KMS-11 (cell line): ENCODE data around the gene ZNF532.

ENCODE experiments used
- H2AFZ ChIP-seq: fragments of 200-600 bp; sonication (generic); 2 replicates; pipeline ENCODE4 v1.6.1; 2016; ENCODE audit warnings: antibody characterized with exemption, mixed run types, low read depth
- H3K27ac ChIP-seq: fragments of 200-600 bp; sonication (generic); 2 replicates; pipeline ENCODE4 v1.6.1; 2016; ENCODE audit warnings: mild to moderate bottlenecking, mixed run types
- H3K27me3 ChIP-seq: fragments of 200-600 bp; sonication (generic); 2 replicates; pipeline ENCODE4 v1.6.1; 2017; ENCODE audit warnings: mild to moderate bottlenecking, low read depth, mixed run types, moderate library complexity; ENCODE audit not compliant: insufficient read depth
- H3K36me3 ChIP-seq: fragments of 200-600 bp; sonication (generic); 2 replicates; pipeline ENCODE4 v1.6.1; 2017; ENCODE audit warnings: mild to moderate bottlenecking, mixed run types; ENCODE audit not compliant: insufficient read depth
- H3K4me1 ChIP-seq: fragments of 200-600 bp; sonication (generic); 2 replicates; pipeline ENCODE4 v1.6.1; 2016; ENCODE audit warnings: mild to moderate bottlenecking, low read depth, mixed run types; ENCODE audit not compliant: poor library complexity, severe bottlenecking
- H3K4me2 ChIP-seq: fragments of 200-600 bp; sonication (generic); 2 replicates; pipeline ENCODE4 v1.7.0; 2016; ENCODE audit warnings: mild to moderate bottlenecking, mixed run types
- H3K4me3 ChIP-seq: fragments of 200-600 bp; sonication (generic); IDR thresholded peaks from 2 replicates; pipeline ENCODE4 v1.6.1; 2017; ENCODE audit warnings: low read depth, low read length, mixed read lengths; ENCODE audit not compliant: insufficient read depth
- H3K79me2 ChIP-seq: fragments of 200-600 bp; sonication (generic); 2 replicates; pipeline ENCODE4 v1.6.1; 2016; ENCODE audit warnings: low read depth, mixed run types; ENCODE audit not compliant: insufficient read depth
- H3K9ac ChIP-seq: fragments of 200-600 bp; sonication (generic); 2 replicates; pipeline ENCODE4 v1.6.1; 2016; ENCODE audit warnings: mild to moderate bottlenecking, mixed run types
- H4K20me1 ChIP-seq: fragments of 200-600 bp; sonication (generic); 2 replicates; pipeline ENCODE4 v1.6.1; 2016; ENCODE audit warnings: mild to moderate bottlenecking, mixed run types; ENCODE audit not compliant: insufficient read depth
- TF ChIP-seq, protein P1 (sequence below): fragments of 200-600 bp; sonication (generic); conservative IDR thresholded peaks from 2 replicates; pipeline ENCODE4 v1.6.1; 2017; ENCODE audit warnings: low read depth, mild to moderate bottlenecking, antibody characterized with exemption, low read length, moderate library complexity, mixed read lengths

The ZNF532 gene

DNA sequence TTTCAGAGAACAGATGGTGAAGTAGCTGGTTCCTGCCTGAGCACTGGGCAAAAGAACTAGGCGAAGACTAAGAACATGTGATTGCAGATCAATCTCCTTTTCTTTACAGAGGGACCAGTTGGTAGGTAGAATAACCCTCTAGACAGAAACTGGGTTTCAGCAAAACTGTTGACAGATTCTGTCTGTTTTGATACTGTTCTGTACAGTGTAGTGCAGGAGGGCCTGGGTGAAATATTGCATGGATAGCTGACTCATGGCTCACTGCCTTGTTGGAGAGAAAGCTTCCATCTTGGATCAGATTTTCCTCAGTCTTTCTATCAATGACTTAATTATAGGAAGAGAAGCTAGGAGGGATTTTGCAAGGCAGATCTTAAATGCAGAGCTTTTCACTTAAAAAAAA, 95.8 kb downstream of the ZNF532 start:
- H3K9ac ChIP-seq = no peak overlapping the region
- no peaks in the 10 kb centered on the region for H4K20me1 ChIP-seq
- H2AFZ ChIP-seq = no peak overlapping the region
- H3K4me1 ChIP-seq = peaks cover 41% of the 10 kb centered on the region
- H3K4me2 ChIP-seq = no peak overlapping the region
- TF ChIP-seq, protein P1, sequence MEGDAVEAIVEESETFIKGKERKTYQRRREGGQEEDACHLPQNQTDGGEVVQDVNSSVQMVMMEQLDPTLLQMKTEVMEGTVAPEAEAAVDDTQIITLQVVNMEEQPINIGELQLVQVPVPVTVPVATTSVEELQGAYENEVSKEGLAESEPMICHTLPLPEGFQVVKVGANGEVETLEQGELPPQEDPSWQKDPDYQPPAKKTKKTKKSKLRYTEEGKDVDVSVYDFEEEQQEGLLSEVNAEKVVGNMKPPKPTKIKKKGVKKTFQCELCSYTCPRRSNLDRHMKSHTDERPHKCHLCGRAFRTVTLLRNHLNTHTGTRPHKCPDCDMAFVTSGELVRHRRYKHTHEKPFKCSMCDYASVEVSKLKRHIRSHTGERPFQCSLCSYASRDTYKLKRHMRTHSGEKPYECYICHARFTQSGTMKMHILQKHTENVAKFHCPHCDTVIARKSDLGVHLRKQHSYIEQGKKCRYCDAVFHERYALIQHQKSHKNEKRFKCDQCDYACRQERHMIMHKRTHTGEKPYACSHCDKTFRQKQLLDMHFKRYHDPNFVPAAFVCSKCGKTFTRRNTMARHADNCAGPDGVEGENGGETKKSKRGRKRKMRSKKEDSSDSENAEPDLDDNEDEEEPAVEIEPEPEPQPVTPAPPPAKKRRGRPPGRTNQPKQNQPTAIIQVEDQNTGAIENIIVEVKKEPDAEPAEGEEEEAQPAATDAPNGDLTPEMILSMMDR = no peak
- H3K27me3 ChIP-seq = no peaks in the 10 kb centered on the region
- no peak overlapping the region for H3K27ac ChIP-seq
- H3K79me2 ChIP-seq = no peaks in the 10 kb centered on the region; the same call in 1 of the 2 replicates
- H3K4me3 ChIP-seq = no peak overlapping the region
- no peaks in the 10 kb centered on the region for H3K36me3 ChIP-seq

DNA sequence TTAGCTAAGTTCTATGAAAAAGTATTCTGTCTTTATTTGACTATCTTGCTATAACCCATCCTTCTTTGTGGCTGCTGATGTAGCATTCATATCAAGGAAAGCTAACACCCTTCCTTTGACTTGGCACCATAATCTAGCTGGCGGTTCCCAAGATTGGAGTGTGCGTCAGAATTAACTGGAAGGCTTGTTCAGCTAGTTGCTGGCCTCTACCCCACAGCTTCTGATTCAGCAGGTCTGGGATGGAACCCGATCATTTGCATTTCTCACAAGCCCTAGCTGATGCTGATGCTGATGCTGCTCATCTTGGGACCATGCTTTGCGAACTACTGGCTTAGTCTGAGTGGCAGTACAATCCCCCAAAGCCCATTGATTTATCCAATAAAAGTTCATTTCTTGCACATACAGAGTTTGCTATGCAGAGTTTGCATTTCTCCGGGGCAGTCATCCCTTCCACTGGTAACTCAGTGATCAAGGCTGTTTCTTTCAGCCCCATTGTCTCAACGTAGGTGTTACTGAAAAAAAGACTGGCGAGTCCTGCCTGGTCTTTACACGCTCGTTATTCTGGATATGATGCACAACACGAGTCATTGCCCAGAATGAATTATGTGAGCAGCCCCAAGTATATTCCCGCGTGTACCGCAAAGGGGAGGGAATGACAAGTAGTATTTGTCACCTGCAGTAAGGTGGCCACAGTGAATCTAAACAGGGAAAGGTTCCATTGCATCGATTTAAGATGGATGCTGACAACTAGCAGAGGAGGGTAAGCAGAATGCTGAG, 96.5 kb downstream of the ZNF532 start:
- Histone ChIP-seq H3K4me1 (peaks cover 48% of the 10 kb centered on the region), H3K9ac (no peak overlapping the region), H3K36me3 (no peaks in the 10 kb centered on the region), H3K27me3 (no peaks in the 10 kb centered on the region), H4K20me1 (no peaks in the 10 kb centered on the region), H3K79me2 (no peaks in the 10 kb centered on the region; the same call in 1 of the 2 replicates), H3K4me2 (no peak overlapping the region), H3K27ac (no peak overlapping the region), H2AFZ (no peak overlapping the region), H3K4me3 (no peak overlapping the region)
- TF ChIP-seq, protein P1 = no peak

DNA sequence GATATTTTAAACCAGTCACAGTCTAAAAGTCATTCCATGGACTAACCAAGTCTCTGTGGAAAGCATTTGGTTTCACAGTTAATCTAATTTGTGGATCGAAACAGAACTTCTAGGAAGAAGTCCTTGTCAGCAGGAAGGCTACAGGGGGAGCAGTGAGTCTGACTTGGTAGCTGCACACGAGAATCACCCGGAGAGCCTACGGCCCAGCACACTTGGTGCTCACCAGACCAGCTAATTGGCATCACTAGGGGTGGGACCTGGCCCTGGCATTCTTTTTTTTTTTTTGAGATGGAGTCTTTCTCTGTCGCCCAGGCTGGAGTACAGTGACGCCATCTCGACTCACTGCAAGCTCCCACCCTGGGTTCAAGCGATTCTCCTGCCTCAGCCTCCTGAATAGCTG, 97.7 kb downstream of the ZNF532 start:
- no peak overlapping the region for H3K9ac ChIP-seq
- no peaks in the 10 kb centered on the region for H3K27me3 ChIP-seq

DNA sequence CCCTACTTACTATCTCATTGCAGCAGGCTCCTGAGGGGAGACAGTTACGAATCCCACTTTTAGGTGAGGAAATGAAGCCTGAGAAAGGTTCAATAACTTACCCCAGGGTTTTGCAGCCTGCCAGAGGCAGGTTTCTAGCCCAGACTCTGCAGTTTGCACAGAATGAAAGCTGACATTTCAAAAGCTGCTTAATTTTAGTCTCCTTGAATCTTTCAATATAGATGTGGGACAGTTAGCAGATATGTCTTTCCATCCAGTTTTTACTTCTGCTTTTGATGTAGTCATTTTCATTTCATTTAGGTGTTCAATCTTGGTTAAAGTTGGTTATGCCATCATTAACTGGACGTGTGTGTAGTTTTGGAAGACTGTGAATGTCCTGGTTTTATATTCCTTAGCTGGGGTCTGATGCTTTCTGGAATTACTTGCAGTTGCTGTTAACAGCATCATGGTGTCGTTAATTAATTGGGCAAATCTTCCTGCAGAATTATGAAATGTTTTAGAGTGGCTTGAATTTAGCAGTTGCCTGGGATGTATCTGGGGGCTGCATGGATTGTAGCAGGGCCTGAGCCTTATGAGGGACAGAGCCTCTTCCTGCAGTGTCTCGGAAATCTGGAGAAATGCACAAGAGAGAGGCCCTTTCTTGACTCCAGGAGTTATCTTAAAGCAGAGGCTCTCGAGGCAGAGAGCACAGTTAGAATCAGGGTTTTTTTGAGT, 100.8 kb downstream of the ZNF532 start:
- Histone ChIP-seq H3K79me2 (no peaks in the 10 kb centered on the region; the same call in 1 of the 2 replicates), H3K27ac (peak overlapping the region; percentile 37), H2AFZ (no peak overlapping the region), H3K36me3 (no peaks in the 10 kb centered on the region), H3K4me1 (peaks cover 58% of the 10 kb centered on the region), H3K9ac (no peak overlapping the region), H3K4me2 (peak overlapping the region; percentile 71), H3K4me3 (no peak overlapping the region), H3K27me3 (no peaks in the 10 kb centered on the region), H4K20me1 (no peaks in the 10 kb centered on the region)
- TF ChIP-seq, protein P1 = no peak

More for the DNA sequence above, 97.7 kb downstream of the ZNF532 start:
- Histone ChIP-seq H3K4me3 (no peak overlapping the region), H3K27ac (no peak overlapping the region), H4K20me1 (no peaks in the 10 kb centered on the region), H3K4me1 (peaks cover 60% of the 10 kb centered on the region), H3K4me2 (no peak overlapping the region), H2AFZ (no peak overlapping the region), H3K79me2 (no peaks in the 10 kb centered on the region; the same call in 1 of the 2 replicates), H3K36me3 (no peaks in the 10 kb centered on the region)
- TF ChIP-seq, protein P1 = no peak
